NCI-H2227 (cell line): ENCODE measurements around the gene CCDC81.
A peak's percentile ranks its signal among the peaks of the same experiment; 100 is the strongest.
"Not testable (repeated sequence)": the region's sequence is repeated elsewhere in the genome, so short reads cannot be mapped to it uniquely, and the experiment has no call there.

Experiments used
- DNase-seq: peaks from one replicate; lab custom pipeline; 2025; ENCODE audit not compliant: unreplicated experiment; lab: John Stamatoyannopoulos, UW

CCDC81 gene

DNA sequence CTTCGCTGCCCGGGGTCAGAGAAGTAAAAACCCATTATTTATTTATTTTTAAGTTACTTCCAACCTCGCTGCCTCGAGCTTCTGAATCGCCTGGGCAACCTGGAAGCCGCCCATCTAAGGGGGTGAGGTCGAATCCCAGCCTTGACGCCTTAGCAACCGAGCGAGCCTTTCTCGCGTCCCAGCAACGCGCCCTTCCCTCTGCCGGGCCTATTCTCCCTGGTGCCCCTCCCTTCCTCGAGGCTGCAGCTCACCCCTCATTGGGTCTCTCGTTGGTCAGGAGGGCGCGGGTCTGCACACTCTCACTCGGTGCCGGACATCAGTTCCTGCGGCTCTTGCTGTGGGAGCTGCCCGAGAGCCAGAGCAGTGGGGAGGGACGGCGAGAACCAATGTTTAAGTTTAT lies at the start of gene CCDC81:
Gene CCDC81, plus strand, starts transcription at position 302 of the 400 bp plus-strand sequence. CDS start 277 bp downstream, outside the sequence.
- peak; percentile 15 for DNase-seq

- no peak for DNase-seq
Measured at GRCh38 chr11:86335131-86335767, 39.4 kb upstream of the CCDC81 start.

GRCh38 chr11:86337227-86337626 lies 37.5 kb upstream of the CCDC81 start:
- no peak for DNase-seq

DNA sequence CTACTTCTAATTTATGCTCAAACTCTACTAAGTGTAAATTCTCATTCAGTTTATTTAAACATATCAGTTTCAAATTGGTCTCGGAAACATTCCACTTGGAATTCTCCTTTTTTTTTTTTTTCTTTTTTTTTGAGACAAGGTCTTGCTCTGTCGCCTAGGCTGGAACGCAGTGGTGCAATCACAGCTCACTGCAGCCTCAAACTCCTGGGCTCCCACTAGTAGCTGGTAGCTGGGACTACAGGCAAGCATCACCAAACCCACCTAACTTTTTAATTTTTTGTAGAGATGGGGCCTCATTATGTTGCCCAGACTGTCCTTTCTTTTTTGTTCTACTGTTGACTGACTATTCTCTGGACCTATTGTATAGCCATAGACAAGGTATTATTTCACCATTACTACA lies 33.3 kb upstream of the CCDC81 start:
- no peak for DNase-seq

- no peak for DNase-seq
Measured at GRCh38 chr11:86346513-86346912, 28.2 kb upstream of the CCDC81 start.

DNA sequence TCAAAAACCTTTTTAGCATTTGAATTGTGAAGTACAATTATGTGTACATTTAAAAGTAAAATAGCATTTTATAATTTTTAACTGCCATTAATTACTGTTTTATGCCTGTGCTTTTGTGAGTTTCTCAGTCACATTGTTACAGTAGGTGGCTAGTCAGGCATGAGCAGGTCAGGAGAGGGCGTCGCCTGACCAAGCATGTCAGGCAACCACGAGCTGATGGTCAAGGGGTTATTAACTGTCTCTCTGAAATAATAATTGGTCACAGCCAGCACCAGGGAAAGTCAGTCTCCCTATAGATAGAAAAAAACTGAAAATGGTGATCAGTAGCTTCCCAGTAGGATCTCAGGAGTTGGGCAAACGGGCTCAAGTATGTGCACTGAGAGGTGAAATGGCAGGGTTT lies 19.4 kb upstream of the CCDC81 start:
- no peak for DNase-seq

DNA sequence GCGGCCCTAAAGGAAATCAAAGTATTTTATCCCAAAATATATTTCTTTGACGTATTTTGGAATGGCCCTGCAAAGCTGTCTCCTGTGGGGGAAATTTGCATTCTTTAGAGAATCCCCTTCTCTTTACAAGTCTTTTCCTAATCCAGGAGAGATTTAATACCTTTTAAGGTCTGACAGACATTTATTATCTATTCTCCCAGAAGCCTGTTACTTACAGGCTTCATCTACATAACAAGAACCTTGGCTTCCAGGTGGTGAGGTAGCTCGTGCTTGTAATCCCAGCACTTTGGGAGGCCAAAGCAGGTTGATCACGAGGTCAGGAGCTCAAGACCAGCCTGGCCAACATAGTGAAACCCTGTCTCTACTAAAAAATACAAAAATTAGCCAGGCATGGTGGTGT lies 17.3 kb upstream of the CCDC81 start:
- not testable (repeated sequence) for DNase-seq

- no peak for DNase-seq
Measured at GRCh38 chr11:86358720-86359119, 16.0 kb upstream of the CCDC81 start.

DNA sequence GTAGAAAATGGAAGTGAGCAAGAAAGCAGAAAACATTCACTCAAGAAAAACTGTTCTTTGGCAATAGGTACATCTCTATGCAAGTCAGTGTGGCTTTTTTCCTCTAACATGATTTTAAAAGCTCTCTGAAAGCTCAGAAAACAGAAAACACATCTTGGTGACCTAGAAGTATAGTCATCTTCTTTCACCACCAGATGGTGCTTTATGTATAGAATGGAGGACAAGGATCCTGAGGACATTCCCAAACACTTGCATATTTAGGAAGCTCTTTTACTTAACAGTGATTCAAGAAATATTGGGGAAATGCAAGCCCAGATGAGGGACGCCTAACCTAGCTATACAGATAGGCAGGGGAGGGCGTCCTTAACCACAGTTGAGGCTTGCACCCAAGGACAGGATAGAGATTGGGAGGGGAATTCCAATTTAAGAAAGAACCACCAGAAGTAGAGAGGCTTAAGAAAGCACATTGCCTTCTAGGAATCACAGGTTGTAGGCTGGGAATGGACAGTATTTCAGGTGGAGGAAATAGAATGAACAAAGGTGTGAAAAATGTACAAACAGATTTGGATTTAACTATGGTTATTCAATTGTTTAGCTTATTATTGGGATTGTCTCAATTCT lies 13.8 kb upstream of the CCDC81 start:
- DNase-seq, result peak; percentile 3

GRCh38 chr11:86363424-86363823 lies 11.3 kb upstream of the CCDC81 start:
- DNase-seq, result no peak

DNA sequence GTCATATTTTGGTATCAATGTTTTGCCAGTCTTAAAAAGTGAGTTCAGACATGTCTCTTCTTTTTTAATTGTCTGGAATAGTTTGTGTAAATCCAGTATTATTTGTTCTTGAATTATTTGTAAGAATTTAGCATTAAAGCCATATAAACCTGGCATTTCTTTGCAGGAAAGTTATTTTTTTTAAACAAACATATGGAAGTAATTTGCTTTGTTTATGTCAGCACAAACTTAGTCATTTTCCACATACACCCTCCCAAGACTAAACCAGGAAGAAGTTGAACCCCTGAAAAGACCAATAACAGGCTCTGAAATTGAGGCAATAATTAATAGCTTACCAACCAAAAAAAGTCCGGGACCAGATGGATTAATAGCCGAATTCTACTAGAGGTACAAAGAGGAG lies 9.1 kb upstream of the CCDC81 start:
- no peak for DNase-seq

GRCh38 chr11:86369668-86370067 lies 5.0 kb upstream of the CCDC81 start:
- DNase-seq, result no peak

- DNase-seq, result no peak
Measured at GRCh38 chr11:86370171-86370570, 4.5 kb upstream of the CCDC81 start.

DNA sequence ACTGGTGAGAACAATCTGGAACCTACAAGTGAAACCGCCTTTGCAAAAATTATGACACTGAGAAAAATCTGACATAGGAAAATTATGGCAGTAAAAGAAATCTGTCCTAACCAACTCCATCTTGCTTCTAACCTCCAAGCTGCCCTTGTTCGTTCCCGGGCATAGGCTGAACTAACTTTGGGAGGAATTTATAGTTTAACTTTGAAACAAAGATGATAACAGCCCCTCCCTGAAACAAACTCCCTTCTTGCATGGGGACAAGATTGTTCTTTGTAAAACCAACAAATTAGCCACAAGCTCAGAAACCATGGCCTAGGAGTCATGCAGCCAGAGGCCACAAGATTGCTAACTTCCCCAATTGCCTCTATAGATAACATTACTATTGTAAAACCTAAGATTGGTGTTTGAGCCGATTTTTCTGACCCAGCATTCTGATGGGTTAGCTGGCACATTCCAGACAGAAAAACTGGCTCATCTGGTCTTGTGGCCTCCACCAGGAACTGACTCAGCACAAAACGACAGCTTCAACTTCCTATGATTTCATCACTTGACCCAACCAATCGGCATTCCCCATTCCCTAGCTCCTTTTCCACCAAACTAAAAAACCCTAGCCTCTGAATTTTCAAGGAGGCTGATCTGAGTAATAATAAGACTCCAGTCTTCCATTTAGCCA lies 3.6 kb upstream of the CCDC81 start:
- no peak for DNase-seq

DNA sequence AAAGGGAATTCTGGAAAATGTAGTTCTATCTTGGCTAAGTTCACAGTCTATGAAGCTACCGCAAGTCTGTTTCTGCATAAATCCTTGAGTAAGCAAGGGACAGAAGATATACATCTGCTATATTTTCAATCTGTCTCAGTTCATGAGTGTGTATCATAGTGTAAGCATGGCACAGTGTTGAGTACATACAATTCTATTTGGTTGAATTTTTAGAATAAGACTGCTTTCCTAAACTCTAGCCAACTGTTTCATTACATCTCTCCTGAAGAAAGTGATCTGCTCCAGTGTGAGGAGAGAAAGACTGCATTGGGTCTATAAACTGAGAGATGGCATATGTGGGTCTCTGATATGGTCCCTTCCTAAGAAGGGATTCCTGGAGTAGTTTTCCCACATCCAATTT lies 2.6 kb upstream of the CCDC81 start:
- no peak for DNase-seq

DNA sequence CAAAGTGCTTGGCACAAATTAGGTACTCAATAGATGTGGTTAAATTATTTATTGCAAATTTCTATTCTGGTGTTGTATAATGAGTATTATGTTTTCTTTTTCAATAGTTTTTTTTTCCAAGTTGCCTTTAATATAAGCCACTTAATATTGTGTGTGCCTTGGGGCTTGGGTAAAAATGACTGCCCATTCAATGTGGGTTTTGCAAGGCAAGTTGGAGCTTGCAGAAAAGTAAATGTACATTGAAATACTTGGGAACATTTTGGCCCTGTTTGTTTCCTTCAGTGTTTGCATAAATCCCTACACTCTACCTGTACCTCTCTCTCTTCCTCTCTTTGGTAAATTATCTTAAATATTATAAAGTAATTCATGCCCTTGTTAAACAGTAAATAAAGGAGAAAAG lies 2.1 kb upstream of the CCDC81 start:
- no peak for DNase-seq

DNA sequence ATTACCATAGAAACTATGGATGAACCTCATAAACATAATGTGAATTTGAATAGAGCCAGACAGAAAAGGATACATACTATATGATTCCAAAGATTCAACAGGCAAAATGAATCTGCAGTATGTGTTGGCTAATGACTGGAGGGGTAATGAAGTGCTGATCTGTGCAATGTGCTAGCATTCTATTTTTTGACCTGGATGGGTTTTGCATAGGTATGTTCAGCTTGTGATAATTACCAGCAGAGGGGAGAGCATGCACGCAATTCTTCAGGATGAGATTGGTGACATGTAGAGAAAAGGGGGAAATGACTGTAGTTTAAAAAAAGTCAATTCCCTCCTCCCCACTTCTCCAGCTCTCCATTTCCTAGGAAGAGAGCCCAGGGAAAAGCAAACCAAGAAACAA lies 618 bp upstream of the CCDC81 start:
- DNase-seq, result no peak

DNA sequence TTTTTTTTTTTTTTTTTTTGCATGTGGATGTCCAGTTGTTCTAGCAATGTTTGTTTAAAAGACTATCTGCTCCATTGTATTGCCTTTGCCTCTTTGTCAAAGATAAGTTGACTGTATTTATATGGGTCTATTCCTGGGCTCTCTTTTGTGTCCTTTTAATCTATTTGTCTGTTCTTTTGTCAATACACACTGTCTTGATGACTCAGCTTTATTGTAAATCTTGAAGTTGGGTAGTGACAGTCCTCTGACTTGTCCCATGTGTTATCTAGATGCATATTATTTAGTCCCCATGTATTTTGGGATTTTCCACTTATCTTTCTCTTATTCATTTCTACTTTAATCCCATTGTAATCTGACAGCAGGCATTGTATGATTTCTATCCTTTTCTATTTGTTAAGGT lies 3.3 kb downstream of the CCDC81 start:
- DNase-seq, result no peak

DNA sequence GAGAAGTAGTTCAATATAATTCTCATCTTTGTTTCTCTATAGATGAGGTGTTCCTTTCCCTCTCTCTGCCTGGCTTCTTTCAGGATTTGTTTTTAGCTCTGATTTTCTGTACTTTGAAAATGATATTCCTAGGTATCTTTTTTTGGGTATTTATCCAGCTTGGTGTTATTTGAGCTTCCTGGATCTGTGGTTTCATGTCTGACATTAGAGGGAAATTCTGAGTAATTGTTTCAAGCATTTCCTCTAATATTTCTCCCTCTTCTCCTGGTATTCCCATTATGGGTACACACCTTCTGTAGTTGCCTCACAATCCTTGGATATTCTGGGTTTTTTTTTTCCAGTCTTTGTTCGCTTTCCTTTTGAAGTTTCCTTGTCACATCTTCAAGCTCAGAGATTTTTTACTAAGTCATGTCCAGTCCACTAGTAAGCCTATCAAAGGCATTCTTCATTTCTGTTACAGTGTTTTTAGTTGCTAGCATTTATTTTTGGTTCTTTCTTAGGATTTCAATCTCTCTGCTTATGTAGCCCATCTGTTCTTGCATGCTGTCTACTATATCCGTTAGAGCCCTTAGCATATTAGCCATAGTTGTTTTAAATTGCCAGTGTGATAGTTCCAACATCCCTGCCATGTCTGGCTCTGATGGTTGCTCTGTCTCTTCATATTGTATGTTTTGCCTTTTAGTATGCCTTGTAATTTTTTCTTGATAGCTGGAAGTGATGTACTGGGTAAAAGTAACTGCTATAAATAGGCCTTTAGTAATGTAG lies 5.8 kb downstream of the CCDC81 start:
- DNase-seq, result no peak

GRCh38 chr11:86383041-86383955 lies 8.6 kb downstream of the CCDC81 start:
- no peak for DNase-seq

- DNase-seq, result no peak
Measured at GRCh38 chr11:86386283-86386682, 11.6 kb downstream of the CCDC81 start.
